Upper lobe of left lung (tissue), 4 donors: ENCODE data around the gene GON7.
A peak's percentile ranks its signal among the peaks of the same experiment; 100 is the strongest.

Experiments
- CTCF ChIP-seq, 6 experiments: fragments of 450-650 bp in 4 of 6; fragments of 200-600 bp in 2 of 6; sonication (generic) in 2 of 6; IDR thresholded peaks; one replicate each; pipeline ENCODE4 v1.5.1; 2016 to 2019; ENCODE audit warnings: antibody characterized with exemption in 6 of 6
- EP300 ChIP-seq, 4 donors: sonication (generic); formaldehyde crosslinking; IDR thresholded peaks; one replicate each; pipeline ENCODE4 v1.5.1; 2017; ENCODE audit warnings: antibody characterized with exemption in 4 of 4, control low read depth in 2 of 4
- POLR2A ChIP-seq, 4 donors: fragments of 450-650 bp; IDR thresholded peaks; one replicate each; pipeline ENCODE4 v1.5.1; 2016 to 2017; ENCODE audit warnings: antibody characterized with exemption in 4 of 4, mild to moderate bottlenecking in 2 of 4
- POLR2AphosphoS5 ChIP-seq, 2 donors: sonication (generic); formaldehyde crosslinking; IDR thresholded peaks; one replicate each; pipeline ENCODE4 v1.5.1; 2017; ENCODE audit warnings: antibody characterized with exemption in 2 of 2

- TF ChIP-seq CTCF (IDR thresholded peaks at IDR 0.05), result peak in 2 of 6 experiments; percentile 40 to 42
- TF ChIP-seq POLR2A (IDR thresholded peaks at IDR 0.05), result no peak
- no peak for TF ChIP-seq POLR2AphosphoS5 (IDR thresholded peaks at IDR 0.05)
- no peak for TF ChIP-seq EP300 (IDR thresholded peaks at IDR 0.05)
Observed at GRCh38 chr14:93207468-93208308, 823 bp upstream of the GON7 start.
